Stimulated activated CD8-positive, alpha-beta memory T cell treated with anti-CD3 and anti-CD28 coated beads, Interleukin-2, amount 100 ng/mL, for 1 hour (primary cell): ENCODE measurements around the gene FBXO24.
"Not testable (repeated sequence)": the region's sequence is repeated elsewhere in the genome, so short reads cannot be mapped to it uniquely, and the experiment has no call there.

Experiments
- DNase-seq, 2 donors: peaks; one replicate each; pipeline ENCODE4 v3.0.0-alpha.2; 2020; ENCODE audit warnings: low read depth in 2 of 2

FBXO24 gene, protein sequence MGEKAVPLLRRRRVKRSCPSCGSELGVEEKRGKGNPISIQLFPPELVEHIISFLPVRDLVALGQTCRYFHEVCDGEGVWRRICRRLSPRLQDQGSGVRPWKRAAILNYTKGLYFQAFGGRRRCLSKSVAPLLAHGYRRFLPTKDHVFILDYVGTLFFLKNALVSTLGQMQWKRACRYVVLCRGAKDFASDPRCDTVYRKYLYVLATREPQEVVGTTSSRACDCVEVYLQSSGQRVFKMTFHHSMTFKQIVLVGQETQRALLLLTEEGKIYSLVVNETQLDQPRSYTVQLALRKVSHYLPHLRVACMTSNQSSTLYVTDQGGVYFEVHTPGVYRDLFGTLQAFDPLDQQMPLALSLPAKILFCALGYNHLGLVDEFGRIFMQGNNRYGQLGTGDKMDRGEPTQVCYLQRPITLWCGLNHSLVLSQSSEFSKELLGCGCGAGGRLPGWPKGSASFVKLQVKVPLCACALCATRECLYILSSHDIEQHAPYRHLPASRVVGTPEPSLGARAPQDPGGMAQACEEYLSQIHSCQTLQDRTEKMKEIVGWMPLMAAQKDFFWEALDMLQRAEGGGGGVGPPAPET

DNA sequence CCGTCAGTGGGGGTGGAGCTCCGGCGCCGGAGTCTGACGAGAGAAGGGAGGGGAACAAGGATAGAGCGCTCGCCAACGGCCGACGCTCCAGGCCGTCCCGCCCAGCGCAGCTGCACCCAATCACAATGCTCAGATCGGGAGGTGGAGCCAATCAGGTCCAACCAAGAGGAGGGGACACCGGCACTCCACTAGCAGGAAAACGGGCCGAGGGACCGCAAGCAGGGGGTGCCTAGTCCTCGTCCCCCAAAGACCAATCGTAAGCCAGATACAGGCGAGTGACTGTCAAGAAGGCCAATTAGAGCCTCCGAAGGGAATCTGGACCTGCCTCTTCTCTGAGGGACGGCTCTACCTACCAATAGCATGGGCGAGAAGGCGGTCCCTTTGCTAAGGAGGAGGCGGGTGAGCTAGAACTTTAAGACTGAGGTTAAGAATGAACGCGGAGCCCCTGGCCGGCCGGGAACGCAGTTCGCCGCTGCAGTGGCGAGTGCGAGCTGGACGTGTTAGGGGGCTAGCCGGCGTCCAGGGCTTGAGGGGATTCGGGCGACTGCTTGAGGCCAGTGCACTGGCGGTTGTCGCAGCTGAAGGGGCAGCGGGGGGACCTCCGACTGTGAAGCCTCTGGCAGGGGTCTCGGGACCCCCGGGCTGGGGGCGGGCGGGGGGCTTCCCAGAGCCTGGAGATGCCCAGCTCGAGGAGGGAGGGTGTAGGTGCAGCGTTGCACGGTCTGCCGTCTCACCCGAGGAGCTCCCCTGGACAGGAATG, at the start of gene FBXO24:
Gene FBXO24, plus strand, starts transcription at position 63 of the 760 bp plus-strand sequence. Its CDS starts 298 bp downstream, at position 361.
- peak; percentile 98 for DNase-seq

DNA sequence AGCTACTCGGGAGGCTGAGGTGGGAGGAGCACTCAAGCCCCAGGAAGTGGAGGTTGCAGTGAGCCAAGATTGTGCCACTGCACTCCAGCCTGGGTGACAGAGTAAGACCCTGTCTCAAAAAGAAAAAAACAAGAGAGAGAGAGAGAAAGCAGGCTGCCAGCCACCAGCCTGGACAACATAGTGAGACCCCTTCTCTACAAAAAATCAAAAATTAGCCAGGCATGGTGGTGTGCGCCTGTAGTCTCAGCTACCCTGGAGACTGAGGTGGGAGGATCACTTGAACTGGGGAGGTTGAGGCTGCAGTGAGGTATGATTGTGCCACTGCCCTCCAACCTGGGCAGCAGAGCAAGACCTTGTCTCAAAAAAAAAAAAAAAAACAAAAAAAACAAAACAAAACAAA, 49.4 kb upstream of the FBXO24 start:
- not testable (repeated sequence) for DNase-seq

DNA sequence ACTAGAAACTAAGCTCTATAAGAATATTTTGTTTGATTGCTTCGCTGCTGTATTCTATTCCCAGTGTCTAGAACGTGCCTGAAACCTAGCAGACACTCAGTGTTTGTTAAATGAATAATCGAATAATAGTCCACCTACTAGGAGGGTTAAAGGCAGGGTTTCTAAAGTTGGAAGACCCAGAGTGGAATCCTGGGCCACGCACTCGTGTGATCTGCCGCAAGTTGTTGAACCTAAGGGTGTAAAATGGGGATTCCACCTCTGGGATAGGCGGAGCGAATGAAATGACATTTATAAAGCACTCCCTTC, 47.8 kb upstream of the FBXO24 start:
- DNase-seq, result no peak

DNA sequence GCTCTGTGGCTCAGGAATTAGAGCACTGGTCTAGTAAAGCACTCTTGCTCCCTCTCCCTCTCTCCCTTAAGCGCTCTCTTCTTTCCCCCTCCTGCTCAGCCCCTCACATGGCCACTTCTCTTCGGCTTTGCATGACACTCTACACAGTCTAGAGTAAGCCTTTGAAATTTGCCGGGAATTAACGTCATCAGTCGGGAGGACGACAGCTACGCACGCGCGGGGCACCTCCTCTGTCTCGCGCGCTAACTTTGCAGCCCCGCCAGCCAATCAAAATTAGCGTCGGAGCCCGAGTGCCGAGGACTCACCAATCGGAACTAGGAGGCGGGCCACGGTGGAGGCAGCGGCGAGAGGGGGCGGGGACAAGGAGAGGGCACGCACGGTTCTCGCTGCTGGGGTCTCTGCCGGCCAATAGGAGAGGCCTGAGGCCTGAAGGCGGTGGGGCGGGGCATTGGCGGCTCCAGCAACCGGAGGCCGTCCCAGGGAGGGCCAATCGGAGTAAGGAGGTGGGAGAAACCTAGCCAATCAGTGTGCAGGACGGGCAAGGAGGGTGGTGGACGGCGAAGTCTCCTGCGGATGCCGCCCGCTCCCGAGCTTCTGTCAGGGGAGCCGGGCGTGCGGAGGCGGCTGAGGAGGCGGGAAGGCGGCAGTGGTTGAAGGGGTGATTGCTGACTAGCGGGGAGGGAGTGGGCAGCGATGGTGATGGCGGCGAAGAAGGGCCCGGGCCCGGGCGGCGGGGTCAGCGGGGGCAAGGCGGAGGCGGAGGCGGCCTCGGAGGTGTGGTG, 47.3 kb upstream of the FBXO24 start, which contains the start of gene AGFG2:
Gene AGFG2, plus strand, starts transcription at position 550 of the 782 bp plus-strand sequence. Its CDS starts 144 bp downstream, at position 694.
- DNase-seq, result peak; percentile 99 to 100

GRCh38 chr7:100539436-100540006, 46.6 kb upstream of the FBXO24 start:
- no peak for DNase-seq

- DNase-seq, result no peak
Measured at GRCh38 chr7:100540073-100540723, 45.9 kb upstream of the FBXO24 start.

DNA sequence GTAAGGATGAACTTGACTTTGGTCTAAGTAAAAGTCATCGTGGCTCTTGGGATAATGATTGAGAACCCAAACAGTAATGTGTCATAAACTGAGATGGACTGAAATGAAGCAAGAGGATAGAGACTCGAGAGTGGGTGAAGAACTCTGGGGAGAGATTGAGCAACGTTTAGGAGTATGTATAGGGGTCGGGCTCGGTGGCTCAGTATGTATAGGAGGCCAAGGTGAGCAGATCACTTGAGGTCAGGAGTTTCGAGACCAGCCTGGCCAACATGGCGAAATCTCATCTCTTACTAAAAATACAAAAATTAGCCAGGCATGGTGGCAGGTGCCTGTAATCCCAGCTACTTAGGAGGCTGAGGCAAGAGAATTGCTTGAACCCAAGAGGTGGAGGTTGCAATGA, 44.8 kb upstream of the FBXO24 start:
- DNase-seq, result not testable (repeated sequence)

- no peak for DNase-seq
Measured at GRCh38 chr7:100543586-100543985, 42.5 kb upstream of the FBXO24 start.

- no peak for DNase-seq
Measured at GRCh38 chr7:100544386-100544785, 41.7 kb upstream of the FBXO24 start.

GRCh38 chr7:100544967-100545359, 41.2 kb upstream of the FBXO24 start:
- no peak for DNase-seq

- no peak for DNase-seq
Measured at GRCh38 chr7:100545360-100546128, 40.6 kb upstream of the FBXO24 start.

- DNase-seq, result no peak
Measured at GRCh38 chr7:100546129-100546925, 39.8 kb upstream of the FBXO24 start.

DNA sequence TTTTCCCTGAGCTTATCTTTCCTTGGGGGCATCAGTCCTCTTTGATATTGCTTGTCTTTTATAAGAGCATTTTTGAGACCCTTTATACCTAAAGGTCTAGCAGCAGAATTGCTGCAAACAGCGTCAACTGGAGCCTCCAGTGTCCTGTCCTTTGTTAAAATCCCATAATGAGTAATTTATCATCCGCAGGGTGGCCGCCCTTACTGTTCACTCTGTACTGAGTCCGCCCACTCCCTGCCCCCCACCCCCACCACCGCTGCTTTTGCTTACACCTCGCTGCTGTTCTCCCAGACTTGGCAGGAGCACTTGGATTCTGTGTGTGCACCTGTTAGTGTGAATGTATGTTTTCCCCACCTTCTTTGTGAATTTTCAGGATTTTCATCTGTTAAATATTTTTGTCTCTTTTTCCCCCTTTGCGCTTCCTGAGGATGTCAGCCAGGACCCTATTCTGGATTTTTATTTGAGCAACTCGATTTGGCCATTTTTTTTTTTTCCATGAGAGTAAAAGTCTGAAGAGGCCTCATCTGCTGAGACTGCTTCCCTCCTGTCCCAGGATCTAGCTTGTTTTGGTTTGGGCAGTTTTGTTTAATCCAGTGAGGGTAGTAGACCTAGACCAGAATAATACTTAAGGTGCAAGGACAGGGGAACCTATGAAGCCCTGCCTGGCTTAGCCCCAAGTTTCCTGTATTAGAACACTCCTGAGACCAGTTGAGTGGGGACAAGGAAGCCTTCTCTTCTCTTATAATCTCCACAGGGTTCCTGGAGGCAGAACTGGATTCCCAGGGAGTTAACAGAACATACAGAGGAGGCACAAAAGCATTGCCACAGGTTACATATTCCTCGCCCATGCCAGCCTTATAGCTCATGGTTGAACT, 39.0 kb upstream of the FBXO24 start:
- DNase-seq, result no peak

GRCh38 chr7:100547872-100548271, 38.3 kb upstream of the FBXO24 start:
- no peak for DNase-seq

- DNase-seq, result not testable (repeated sequence)
Measured at GRCh38 chr7:100548446-100548845, 37.7 kb upstream of the FBXO24 start.

- no peak for DNase-seq
Measured at GRCh38 chr7:100552532-100552931, 33.6 kb upstream of the FBXO24 start.

GRCh38 chr7:100553032-100553431, 33.1 kb upstream of the FBXO24 start:
- no peak for DNase-seq

- DNase-seq, result no peak
Measured at GRCh38 chr7:100555701-100556100, 30.4 kb upstream of the FBXO24 start.
